DOHH2 (cell line): Measurements from ENCODE around the gene SEMA4D.

ENCODE experiments used
- CTCF ChIP-seq: fragments of 200-600 bp; sonication (generic); IDR thresholded peaks from one replicate; pipeline ENCODE4 v1.5.1; 2014; ENCODE audit warnings: antibody characterized with exemption, mild to moderate bottlenecking, low read depth, low read length; ENCODE audit not compliant: poor library complexity, severe bottlenecking
- EZH2phosphoT487 ChIP-seq: fragments of 200-600 bp; sonication (generic); IDR thresholded peaks from 2 replicates; pipeline ENCODE4 v1.6.1; 2017; ENCODE audit warnings: borderline replicate concordance, mild to moderate bottlenecking, antibody characterized with exemption, low read length, moderate library complexity, mixed read lengths

- no peak for TF ChIP-seq CTCF
- TF ChIP-seq EZH2phosphoT487: no peak
Observed at GRCh38 chr9:89376741-89377351, 121.1 kb downstream of the SEMA4D start.
